D341Med (cell line): ENCODE data around the gene PRKCA.
"Not testable (repeated sequence)": the region's sequence is repeated elsewhere in the genome, so short reads cannot be mapped to it uniquely, and the experiment has no call there.

ENCODE experiments used
- DNase-seq: peaks from one replicate; pipeline ENCODE4 v3.0.0; 2012; ENCODE audit warnings: low spot score

PRKCA gene

DNA sequence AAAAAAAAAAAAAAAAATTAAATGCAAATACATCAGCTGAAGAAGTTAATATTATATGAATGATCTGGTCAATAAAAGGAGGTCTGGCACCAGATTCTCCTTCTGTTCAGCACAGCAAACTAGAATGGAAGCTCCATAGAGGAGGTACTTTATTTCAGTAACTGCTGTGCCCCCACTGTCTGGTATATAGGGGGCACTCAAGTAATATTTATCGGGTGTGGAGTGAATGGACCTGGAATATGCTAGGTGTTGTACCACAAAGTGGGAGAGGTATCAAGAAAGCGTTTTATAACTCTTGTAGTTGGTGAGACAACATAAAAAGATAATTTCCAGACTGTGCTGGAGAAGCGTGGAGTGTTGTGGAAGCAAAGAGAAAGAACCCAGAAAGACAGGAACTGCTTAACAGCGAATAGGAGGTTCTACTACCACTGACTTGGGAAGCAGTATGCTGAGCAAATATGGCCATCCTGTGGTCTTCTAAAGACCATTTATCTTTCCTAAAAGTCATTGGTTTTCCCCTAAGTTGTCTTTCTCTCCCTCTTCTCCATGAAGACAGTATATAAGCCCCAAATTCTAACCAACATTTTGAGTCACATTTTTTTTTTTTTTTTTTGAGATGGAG is 12.2 kb upstream of the PRKCA start:
- no peak for DNase-seq

- no peak for DNase-seq
These were observed 10.1 kb upstream of the PRKCA start for GRCh38 chr17:66292353-66292752.

- DNase-seq: no peak
These were observed 6.1 kb upstream of the PRKCA start for GRCh38 chr17:66296289-66296725.

GRCh38 chr17:66297443-66297842 is 5.0 kb upstream of the PRKCA start:
- DNase-seq: not testable (repeated sequence)

DNA sequence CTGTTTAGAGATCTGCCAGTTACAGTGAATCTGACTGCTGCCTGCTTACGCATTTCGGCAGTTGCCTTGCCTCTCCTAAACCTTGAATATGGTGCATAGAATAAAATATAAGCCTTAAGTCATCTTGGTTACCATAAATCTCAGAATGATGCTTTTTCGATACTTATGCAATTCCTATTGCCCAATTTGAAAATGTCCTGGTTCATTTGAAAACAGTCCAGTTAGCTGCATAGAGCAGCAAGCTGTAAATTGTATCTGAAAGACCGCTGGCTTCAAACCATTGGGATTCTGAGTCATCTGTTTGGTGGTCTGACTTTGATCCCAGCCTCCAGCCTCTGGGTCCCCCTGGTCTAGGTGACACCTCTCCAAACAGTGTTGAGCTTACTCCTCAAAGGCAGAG is 2.7 kb upstream of the PRKCA start:
- DNase-seq: no peak

GRCh38 chr17:66300956-66301355 is 1.5 kb upstream of the PRKCA start:
- DNase-seq: no peak

GRCh38 chr17:66301367-66301863 is 998 bp upstream of the PRKCA start:
- no peak for DNase-seq

- peak; percentile 72 for DNase-seq
These were observed 581 bp downstream of the PRKCA start for GRCh38 chr17:66302761-66303626.

GRCh38 chr17:66304304-66305174 is 2.1 kb downstream of the PRKCA start:
- DNase-seq: no peak

- no peak for DNase-seq
These were observed 4.0 kb downstream of the PRKCA start for GRCh38 chr17:66306446-66306845.

DNA sequence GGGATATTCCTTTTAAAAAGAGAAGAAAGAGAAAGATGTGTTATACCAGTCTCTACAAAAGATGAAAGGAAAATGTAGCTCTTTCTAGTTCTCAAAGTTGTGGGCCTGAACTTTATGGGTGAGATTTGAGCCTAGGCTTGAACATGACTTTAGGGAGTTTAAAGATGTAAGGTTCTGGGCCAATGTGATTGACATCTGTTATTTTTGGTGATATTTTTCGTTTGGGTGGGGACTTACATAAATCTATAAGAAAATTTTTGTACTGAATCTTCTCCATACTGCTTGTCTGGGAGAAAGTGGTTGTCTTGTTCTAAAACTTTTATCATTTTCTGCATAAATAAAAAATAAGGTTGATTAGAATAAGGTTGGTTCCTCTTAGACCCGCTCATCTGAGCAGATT is 4.8 kb downstream of the PRKCA start:
- DNase-seq: no peak

DNA sequence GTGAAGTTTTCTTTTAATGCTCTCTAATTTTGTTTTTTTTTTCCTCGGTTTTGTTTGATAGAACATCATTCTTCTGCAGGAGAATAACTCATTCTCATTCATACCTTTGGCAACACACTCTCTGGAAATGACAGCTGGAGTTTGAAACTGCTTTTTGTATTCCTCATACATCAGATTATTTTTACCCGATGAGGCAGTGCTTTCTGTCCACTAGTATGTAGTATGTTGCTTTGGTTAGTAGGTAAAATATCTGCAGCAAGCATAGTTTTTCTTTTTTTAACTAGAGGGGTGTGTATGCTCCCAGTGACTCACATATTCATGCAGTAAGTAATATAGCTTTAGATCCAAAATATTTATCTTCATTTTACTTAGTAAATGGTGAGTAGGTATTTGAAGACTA is 6.4 kb downstream of the PRKCA start:
- no peak for DNase-seq

- no peak for DNase-seq
These were observed 7.4 kb downstream of the PRKCA start for GRCh38 chr17:66309793-66310192.

DNA sequence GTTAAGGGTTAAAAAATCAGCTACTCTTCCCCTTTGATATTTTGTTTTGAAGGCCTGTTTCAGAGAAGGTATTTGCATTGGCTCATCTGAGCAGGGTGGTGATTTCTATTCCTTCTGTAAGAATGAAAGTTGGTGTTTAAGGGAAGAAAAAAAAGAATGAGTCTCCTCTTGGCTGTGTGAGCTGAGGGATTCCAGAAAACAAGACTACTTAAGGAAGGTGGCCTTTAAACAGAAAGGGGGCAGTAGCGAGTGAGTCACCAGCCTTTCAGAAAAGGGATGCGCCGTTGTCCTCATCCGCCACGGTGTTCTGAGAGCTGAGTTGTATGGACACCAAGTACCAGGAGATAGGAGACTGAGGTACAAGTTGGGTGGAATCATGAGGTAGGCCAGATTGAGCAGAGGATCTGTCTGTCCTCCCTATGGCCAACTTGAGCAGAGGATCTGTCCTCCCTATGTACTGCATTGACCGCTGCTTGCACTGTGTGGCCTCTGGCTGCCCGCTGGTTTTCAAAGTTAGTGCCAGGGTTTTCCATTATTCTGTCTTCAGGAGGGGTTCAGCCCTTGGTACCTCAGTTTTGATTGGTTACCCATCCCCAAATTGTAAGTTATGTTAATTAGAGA is 8.2 kb downstream of the PRKCA start:
- no peak for DNase-seq

GRCh38 chr17:66312912-66313311 is 10.5 kb downstream of the PRKCA start:
- DNase-seq: no peak

DNA sequence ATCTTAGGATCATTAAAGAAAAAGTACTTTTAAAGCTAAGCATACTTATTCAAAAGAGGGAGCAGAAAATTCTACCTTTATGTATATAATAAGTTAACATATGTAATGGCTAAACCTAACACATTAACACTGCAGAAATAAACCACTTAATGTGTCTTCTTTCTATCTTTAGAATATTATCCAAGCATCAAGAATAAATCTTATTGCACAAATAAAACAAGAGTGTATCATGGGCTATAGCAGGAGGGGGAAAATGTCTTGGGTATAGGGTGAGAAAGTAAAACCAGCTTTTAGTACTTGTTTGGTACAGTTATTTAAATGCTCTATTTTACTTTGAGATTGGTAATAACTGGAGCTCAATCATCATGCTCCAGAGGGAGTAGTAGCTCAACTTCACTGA is 10.9 kb downstream of the PRKCA start:
- DNase-seq: no peak

- DNase-seq: no peak
These were observed 11.7 kb downstream of the PRKCA start for GRCh38 chr17:66313995-66314659.

GRCh38 chr17:66317629-66318028 is 15.2 kb downstream of the PRKCA start:
- no peak for DNase-seq

DNA sequence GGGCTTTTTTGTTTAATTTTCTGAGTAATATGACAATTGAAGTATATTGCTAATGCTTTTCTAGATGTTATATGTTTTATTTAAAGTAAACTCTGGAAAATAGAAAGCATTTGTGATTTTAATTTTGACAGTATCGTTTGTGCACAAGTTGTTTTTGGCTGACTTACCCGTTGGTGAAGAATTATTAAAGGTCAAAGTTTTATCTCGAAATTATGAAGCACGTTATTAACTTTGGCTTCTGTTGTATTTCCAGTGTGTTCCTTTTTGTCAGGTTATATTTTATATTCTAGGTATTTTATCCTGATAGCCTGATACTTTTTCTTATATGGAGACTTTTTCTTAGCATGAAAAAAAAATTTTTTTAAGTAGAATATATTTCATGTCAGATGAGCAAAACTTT is 16.8 kb downstream of the PRKCA start:
- no peak for DNase-seq

- no peak for DNase-seq
These were observed 20.4 kb downstream of the PRKCA start for GRCh38 chr17:66322764-66323163.

- DNase-seq: not testable (repeated sequence)
These were observed 22.1 kb downstream of the PRKCA start for GRCh38 chr17:66324381-66325004.
